ENCODE data around the gene TMEM158. TPM values are rescaled to one million over a fixed set of nuclear protein-coding genes. Genes with fewer than 3 reads are reported as not detected.

The TMEM158 gene
- total and polyA plus RNA-seq, 3 donors from 2014 or later: 5.9 to 11.2 (median 7.8) TPM

DNA sequence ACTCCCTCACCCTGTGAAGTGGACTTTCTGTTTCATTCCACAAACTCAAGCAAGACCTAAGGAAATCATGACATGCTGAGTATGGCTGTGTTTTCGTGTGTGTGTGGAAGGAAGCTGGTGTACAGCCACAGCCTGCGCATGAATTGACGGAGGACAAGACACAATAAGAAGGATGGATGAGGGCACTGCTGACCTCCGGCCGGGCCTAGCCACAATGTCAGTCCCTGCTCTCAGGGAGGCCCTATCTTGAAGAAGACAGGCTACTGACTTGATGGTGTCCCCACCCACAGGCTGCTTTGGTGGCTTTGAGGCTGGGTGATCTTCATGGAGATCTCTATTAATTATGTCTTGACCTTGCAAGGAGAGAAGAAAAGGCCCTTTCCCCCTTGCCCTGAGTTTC, 40.6 kb downstream of the TMEM158 start:
- DNase-seq: no peak
- no peaks in the 10 kb centered on the region for H3K9me3 ChIP-seq
- 85 to 96% methylated on average over 5 of the region's 5 CpGs for WGBS, 2 donors
- H3K4me1 ChIP-seq: peaks cover 29% of the 10 kb centered on the region
- intact Hi-C loops (cut with DNase I; ENCODE audit: low total_unique reads): no loop called here
- no peak overlapping the region for H3K4me3 ChIP-seq
- H3K27me3 ChIP-seq: no peaks in the 10 kb centered on the region
- TF ChIP-seq POLR2A (IDR thresholded peaks at IDR 0.05): no peak
- TF ChIP-seq, protein P1, sequence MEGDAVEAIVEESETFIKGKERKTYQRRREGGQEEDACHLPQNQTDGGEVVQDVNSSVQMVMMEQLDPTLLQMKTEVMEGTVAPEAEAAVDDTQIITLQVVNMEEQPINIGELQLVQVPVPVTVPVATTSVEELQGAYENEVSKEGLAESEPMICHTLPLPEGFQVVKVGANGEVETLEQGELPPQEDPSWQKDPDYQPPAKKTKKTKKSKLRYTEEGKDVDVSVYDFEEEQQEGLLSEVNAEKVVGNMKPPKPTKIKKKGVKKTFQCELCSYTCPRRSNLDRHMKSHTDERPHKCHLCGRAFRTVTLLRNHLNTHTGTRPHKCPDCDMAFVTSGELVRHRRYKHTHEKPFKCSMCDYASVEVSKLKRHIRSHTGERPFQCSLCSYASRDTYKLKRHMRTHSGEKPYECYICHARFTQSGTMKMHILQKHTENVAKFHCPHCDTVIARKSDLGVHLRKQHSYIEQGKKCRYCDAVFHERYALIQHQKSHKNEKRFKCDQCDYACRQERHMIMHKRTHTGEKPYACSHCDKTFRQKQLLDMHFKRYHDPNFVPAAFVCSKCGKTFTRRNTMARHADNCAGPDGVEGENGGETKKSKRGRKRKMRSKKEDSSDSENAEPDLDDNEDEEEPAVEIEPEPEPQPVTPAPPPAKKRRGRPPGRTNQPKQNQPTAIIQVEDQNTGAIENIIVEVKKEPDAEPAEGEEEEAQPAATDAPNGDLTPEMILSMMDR (IDR thresholded peaks at IDR 0.05): no peak
- peak overlapping the region in 1 of 2 donors; percentile 44 for H3K27ac ChIP-seq
- H3K36me3 ChIP-seq (ENCODE audit: low read depth, missing control alignments): no peaks in the 10 kb centered on the region

DNA sequence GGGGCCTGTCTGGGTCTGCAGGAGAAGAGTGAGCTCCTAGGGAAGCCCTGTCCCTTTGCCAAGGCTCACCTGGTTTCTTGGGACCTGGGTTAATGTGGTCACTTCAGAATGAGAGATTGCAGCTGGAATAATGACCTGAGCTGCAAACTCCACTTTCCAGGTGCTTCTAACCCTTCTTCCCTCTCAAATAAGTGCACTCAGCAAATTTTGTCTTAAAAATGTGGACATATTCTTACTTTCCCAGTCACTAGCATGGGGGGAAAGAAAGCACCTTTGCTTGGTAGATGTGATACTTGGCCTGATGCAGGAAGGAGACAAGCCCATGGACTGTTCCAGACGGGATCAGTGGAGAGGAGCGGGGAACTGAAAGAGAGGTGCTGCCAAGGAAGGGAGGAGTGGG, 41.0 kb downstream of the TMEM158 start:
- no peaks in the 10 kb centered on the region for H3K27me3 ChIP-seq
- H3K36me3 ChIP-seq (ENCODE audit: low read depth, missing control alignments): no peaks in the 10 kb centered on the region
- no peaks in the 10 kb centered on the region for H3K9me3 ChIP-seq
- no peak for TF ChIP-seq POLR2A (IDR thresholded peaks at IDR 0.05)
- TF ChIP-seq, protein P1 (IDR thresholded peaks at IDR 0.05): no peak
- no peak overlapping the region for H3K4me3 ChIP-seq
- DNase-seq: no peak
- WGBS, 2 donors: 63 to 92% methylated on average over 2 of the region's 2 CpGs
- H3K4me1 ChIP-seq: peaks cover 29% of the 10 kb centered on the region
- peak overlapping the region; percentile 74 to 76 for H3K27ac ChIP-seq
- intact Hi-C loops (cut with DNase I; ENCODE audit: low total_unique reads): no loop called here

DNA sequence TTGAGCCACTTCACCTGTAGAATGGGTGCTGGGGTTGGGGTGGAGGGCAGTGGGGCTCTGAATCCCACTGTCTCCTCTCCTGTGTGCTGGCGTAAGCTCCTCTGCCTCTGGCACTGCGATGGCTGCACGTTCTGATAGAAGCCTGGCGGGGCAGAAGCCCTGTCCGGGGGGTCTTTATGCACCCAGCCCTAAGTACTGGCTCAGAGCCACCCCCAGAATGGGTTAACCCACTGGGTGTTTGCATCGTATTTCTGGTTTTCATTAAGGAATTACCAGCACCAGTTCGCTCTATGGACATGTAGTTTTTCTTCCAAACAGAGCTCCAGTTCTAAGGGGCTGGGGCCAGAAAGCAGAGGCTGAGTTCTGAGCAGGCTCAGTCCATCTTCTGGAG, 42.2 kb downstream of the TMEM158 start:
- TF ChIP-seq, protein P1 (IDR thresholded peaks at IDR 0.05): no peak
- TF ChIP-seq POLR2A (IDR thresholded peaks at IDR 0.05): no peak
- WGBS, 2 donors: 70 to 80% methylated on average over 2 to 7 of the region's 7 CpGs
- H3K27me3 ChIP-seq: no peaks in the 10 kb centered on the region

DNA sequence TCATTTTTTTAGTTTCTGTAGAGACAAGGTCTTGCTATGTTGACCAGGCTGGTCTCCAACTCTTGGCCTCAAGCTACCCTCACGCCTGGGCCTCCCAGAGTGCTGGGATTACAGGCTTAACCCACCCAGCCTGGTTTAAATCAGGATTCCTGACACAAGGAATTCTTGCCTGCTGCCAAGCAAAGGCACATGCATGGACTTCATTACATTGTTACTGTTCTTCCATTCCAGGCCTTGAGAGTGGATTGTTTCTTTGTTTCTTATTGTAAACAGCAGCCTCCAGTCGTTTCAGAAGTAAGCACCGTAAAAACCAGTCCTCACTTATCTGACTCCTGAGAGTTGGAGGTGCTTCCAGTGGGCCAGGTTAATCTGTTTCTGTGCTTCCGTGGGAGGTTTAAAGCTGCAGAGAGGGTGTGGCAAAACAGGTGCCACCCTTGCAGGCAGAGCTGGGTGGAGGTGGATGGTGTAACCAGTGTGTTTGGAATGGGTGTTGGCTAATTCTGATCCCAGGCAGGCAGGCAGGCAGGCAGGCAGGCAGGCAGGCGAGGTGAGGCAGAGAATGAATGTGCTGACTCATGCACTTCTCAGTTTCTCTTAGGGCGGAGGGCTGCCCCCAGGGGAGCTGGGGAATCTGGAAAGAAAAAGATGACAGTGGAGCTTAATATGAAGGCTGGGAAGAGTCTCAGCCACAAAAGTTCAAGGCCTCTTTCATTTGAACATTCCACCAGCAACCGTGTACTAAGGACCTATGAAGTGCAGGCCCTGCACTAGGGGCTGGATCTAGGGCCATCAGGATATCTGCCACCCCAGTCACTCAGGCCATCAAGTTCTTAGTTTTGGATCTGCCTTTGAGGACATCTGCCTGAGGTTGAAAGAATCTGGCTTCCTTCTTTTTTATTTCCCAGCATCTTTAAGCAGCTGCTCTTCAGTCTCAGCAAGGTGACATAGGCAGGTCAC, 42.9 kb downstream of the TMEM158 start:
- H3K27me3 ChIP-seq: no peaks in the 10 kb centered on the region
- H3K9me3 ChIP-seq: no peaks in the 10 kb centered on the region
- no peaks in the 10 kb centered on the region for H3K36me3 ChIP-seq (ENCODE audit: low read depth, missing control alignments)
- H3K4me3 ChIP-seq: no peak overlapping the region
- peak; percentile 72 for DNase-seq
- intact Hi-C loops (cut with DNase I; ENCODE audit: low total_unique reads): no loop called here
- 23 to 24% methylated on average over 7 of the region's 7 CpGs for WGBS, 2 donors
- peaks cover 29% of the 10 kb centered on the region for H3K4me1 ChIP-seq
- TF ChIP-seq, protein P1 (IDR thresholded peaks at IDR 0.05): no peak
- TF ChIP-seq POLR2A (IDR thresholded peaks at IDR 0.05): no peak
- peak overlapping the region; percentile 74 to 76 for H3K27ac ChIP-seq

More for the DNA sequence above, 42.2 kb downstream of the TMEM158 start:
- no peak overlapping the region for H3K4me3 ChIP-seq
- no peaks in the 10 kb centered on the region for H3K36me3 ChIP-seq (ENCODE audit: low read depth, missing control alignments)
- no peak for DNase-seq
- intact Hi-C loops (cut with DNase I; ENCODE audit: low total_unique reads): no loop called here
- H3K4me1 ChIP-seq: peaks cover 29% of the 10 kb centered on the region
- no peaks in the 10 kb centered on the region for H3K9me3 ChIP-seq
- peak overlapping the region; percentile 74 to 76 for H3K27ac ChIP-seq

All from testis (tissue), 3 donors.